Adipocyte (in vitro differentiated cells): ENCODE data around the gene CUL3.
"Not testable (repeated sequence)": the region's sequence is repeated elsewhere in the genome, so short reads cannot be mapped to it uniquely, and the experiment has no call there.

ENCODE experiments used
- DNase-seq: peaks from one replicate; pipeline ENCODE4 v3.0.0-alpha.2; 2015; ENCODE audit warnings: low read depth
- H3K27me3 ChIP-seq: replicated peaks from 2 replicates; pipeline ENCODE4 v1.7.0; 2013; ENCODE audit warnings: mild to moderate bottlenecking, low read length, moderate library complexity; ENCODE audit not compliant: control insufficient read depth, insufficient read depth
- H3K36me3 ChIP-seq: 2 replicates; pipeline ENCODE4 v1.7.0; 2013; ENCODE audit warnings: low read length, mild to moderate bottlenecking, moderate library complexity; ENCODE audit not compliant: control insufficient read depth, insufficient read depth, severe bottlenecking
- H3K4me1 ChIP-seq: 2 replicates; pipeline ENCODE4 v1.7.0; 2013; ENCODE audit warnings: mild to moderate bottlenecking, low read length, moderate library complexity; ENCODE audit not compliant: control insufficient read depth, insufficient read depth
- H3K4me3 ChIP-seq: 2 replicates; pipeline ENCODE4 v1.7.0; 2013; ENCODE audit warnings: mild to moderate bottlenecking, low read length, moderate library complexity
- H3K9ac ChIP-seq: 2 replicates; pipeline ENCODE4 v1.7.0; 2013; ENCODE audit warnings: mild to moderate bottlenecking, low read length, moderate library complexity
- H3K9me3 ChIP-seq: 2 replicates; pipeline ENCODE4 v1.7.0; 2013; ENCODE audit warnings: mild to moderate bottlenecking, low read length, moderate library complexity; ENCODE audit not compliant: control insufficient read depth

CUL3 gene

GRCh38 chr2:224532441-224532840 lies 52.7 kb downstream of the CUL3 start:
- H3K9ac ChIP-seq = no peak overlapping the region
- DNase-seq = no peak
- no peaks in the 10 kb centered on the region for H3K9me3 ChIP-seq
- H3K27me3 ChIP-seq = no peaks in the 10 kb centered on the region
- no peaks in the 10 kb centered on the region for H3K4me1 ChIP-seq
- no peak overlapping the region for H3K4me3 ChIP-seq
- peaks cover 12% of the 10 kb centered on the region for H3K36me3 ChIP-seq

DNA sequence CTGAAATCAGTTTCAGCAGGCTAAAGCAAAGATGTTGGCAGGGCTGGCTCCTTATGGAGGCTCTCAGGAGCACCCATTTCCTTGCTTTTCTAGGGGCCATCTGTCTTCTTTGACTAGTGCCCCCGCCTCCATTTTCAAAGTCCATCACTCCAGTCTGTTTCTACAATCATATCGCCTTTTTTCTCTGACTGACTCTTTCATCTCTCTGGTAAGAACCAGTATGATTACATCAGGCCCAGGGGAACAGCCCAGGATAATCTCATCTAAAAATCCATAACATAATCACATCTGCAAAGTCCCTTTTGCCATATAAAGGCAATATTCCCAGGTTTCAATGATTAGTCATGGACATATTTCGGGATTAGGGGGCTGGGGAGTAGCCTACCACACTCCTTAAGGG lies 57.0 kb downstream of the CUL3 start:
- no peak for DNase-seq
- no peak overlapping the region for H3K9ac ChIP-seq
- H3K4me1 ChIP-seq = peaks cover 18% of the 10 kb centered on the region
- no peaks in the 10 kb centered on the region for H3K27me3 ChIP-seq
- no peak overlapping the region for H3K4me3 ChIP-seq
- H3K9me3 ChIP-seq = no peaks in the 10 kb centered on the region
- peaks cover 6% of the 10 kb centered on the region for H3K36me3 ChIP-seq

- no peak for DNase-seq
- Histone ChIP-seq H3K27me3 (no peaks in the 10 kb centered on the region), H3K9me3 (no peaks in the 10 kb centered on the region), H3K36me3 (peaks cover 2% of the 10 kb centered on the region), H3K4me3 (no peak overlapping the region), H3K9ac (no peak overlapping the region), H3K4me1 (peaks cover 26% of the 10 kb centered on the region)
Observed at GRCh38 chr2:224525774-224526173, 59.4 kb downstream of the CUL3 start.

DNA sequence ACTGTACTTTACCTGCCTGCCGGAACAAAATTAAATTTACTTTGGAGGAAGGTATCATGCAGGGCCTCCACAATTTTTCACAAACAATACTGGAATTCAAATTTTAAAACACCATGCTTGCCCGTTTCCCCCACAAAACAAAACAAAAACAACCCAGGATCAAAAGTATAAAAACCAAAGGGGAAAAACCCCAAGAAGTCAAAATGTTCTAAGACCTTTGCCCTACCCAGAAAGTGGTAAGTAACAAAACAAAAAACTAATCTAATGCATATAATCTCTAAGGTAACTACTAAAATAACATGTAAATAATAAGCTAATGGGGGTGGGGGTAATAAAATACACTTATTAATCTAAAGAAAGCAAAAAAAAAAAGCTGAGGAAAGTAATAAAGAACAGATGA lies 60.5 kb downstream of the CUL3 start:
- Histone ChIP-seq H3K4me3 (no peak overlapping the region), H3K27me3 (no peaks in the 10 kb centered on the region), H3K9me3 (no peaks in the 10 kb centered on the region), H3K9ac (no peak overlapping the region), H3K36me3 (no peaks in the 10 kb centered on the region), H3K4me1 (peaks cover 37% of the 10 kb centered on the region)
- no peak for DNase-seq

GRCh38 chr2:224523626-224524577 lies 61.3 kb downstream of the CUL3 start:
- Histone ChIP-seq H3K9me3 (no peaks in the 10 kb centered on the region), H3K36me3 (no peaks in the 10 kb centered on the region), H3K4me3 (no peak overlapping the region), H3K4me1 (peaks cover 43% of the 10 kb centered on the region), H3K9ac (no peak overlapping the region), H3K27me3 (no peaks in the 10 kb centered on the region)
- DNase-seq = no peak

DNA sequence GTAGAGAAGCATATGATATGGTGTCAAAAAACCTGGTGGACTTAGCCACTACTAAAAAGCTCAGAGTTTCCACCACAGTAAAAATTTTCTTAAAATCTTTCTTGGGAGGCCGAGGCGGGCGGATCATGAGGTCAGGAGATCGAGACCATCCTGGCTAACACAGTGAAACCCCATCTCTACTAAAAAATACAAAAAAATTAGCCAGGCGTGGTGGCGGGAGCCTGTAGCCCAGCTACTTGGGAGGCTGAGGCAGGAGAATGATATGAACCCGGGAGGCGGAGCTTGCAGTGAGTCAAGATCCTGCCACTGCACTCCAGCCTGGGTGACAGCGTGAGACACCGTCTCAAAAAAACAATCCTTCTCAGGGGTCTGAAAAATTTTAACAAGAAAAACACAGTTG lies 62.7 kb downstream of the CUL3 start:
- DNase-seq, H3K36me3 ChIP-seq, H3K9me3 ChIP-seq, H3K9ac ChIP-seq, H3K27me3 ChIP-seq, H3K4me3 ChIP-seq: not testable (repeated sequence)
- H3K4me1 ChIP-seq = peaks cover 58% of the 10 kb centered on the region

- H3K4me1 ChIP-seq = peaks cover 55% of the 10 kb centered on the region
- DNase-seq = peak; percentile 77
- no peak overlapping the region for H3K4me3 ChIP-seq
- H3K9me3 ChIP-seq = no peaks in the 10 kb centered on the region
- H3K9ac ChIP-seq = peak overlapping the region; percentile 22
- H3K36me3 ChIP-seq = peaks cover 3% of the 10 kb centered on the region
- H3K27me3 ChIP-seq = no peaks in the 10 kb centered on the region
Observed at GRCh38 chr2:224520064-224520463, 65.1 kb downstream of the CUL3 start.

DNA sequence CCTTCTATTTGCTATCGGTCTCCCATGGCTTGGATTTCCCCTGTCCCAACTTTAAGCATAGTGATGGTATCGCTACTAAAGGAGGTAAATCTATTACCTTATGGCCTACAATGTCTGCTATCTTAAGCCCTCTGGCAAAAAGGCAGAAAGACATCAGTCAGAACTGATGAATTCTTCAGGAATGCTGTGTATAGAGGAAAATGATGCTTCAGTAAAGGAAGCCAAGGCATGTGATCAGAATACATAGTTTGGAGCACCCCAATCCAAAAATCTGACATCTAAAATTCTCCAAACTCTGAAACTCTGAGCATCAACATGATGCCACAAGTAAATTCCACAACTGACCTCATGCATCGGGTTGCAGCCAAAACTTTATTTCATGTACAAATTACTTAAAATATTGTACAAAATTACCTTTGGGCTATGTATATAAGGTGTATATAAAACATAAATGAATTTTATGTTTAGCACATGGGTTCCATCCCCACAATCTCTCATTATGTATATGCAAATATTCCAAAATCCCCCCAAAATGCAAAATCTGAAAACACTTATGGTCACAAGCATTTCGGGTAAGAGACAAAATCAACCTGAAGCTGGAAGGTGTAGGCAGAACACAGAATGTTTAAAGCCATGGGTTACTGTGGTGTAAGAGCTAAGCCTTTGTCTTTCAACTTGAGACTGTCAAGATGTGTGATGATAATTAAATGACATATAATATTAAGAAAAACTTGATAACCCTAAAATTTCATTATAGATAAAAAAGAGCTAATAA lies 66.2 kb downstream of the CUL3 start:
- peak; percentile 76 for DNase-seq
- Histone ChIP-seq H3K4me3 (no peak overlapping the region), H3K9ac (no peak overlapping the region), H3K27me3 (no peaks in the 10 kb centered on the region), H3K4me1 (peaks cover 49% of the 10 kb centered on the region), H3K36me3 (peaks cover 3% of the 10 kb centered on the region), H3K9me3 (no peaks in the 10 kb centered on the region)

DNA sequence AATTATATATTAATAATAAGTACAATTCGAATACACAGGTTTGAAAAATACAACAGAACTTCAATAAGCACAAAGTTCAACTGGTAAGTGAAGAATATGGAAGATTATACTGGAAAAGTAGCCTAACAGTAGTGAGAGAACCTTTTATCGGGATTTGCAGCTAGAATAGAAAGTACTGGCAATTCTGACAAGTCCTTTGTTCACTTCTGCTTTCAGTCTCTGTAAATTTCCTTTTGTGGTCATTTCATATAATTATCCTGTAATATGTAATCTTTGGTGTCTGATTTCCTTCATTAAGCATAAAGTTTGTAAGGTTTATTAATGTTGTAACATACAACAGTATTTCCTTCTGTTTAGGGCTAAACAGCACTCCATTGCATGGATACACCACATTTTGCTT lies 67.2 kb downstream of the CUL3 start:
- Histone ChIP-seq H3K36me3 (peaks cover 6% of the 10 kb centered on the region), H3K9ac (no peak overlapping the region), H3K27me3 (no peaks in the 10 kb centered on the region), H3K9me3 (no peaks in the 10 kb centered on the region), H3K4me3 (no peak overlapping the region), H3K4me1 (peaks cover 51% of the 10 kb centered on the region)
- DNase-seq = no peak

DNA sequence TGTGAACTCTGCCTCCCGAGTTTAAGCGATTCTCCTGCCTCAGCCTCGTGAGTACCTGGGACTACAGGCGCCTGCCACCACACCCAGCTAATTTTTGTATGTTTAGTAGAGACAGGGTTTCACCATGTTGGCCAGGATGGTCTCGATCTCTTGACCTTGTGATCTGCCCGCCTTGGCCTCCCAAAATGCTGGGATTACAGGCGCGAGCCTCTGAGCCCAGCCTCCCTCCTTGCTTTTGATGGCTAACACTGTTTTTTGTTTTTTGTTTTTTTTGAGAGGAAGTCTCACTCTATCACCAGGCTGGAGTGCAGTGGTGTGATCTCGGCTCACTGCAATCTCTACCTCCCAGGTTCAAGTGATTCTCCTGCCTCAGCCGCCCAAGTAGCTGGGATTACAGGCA lies 68.8 kb downstream of the CUL3 start:
- not testable (repeated sequence) for DNase-seq, H3K9ac ChIP-seq, H3K9me3 ChIP-seq, H3K27me3 ChIP-seq, H3K4me3 ChIP-seq
- H3K4me1 ChIP-seq = peaks cover 51% of the 10 kb centered on the region
- H3K36me3 ChIP-seq = peaks cover 14% of the 10 kb centered on the region

DNA sequence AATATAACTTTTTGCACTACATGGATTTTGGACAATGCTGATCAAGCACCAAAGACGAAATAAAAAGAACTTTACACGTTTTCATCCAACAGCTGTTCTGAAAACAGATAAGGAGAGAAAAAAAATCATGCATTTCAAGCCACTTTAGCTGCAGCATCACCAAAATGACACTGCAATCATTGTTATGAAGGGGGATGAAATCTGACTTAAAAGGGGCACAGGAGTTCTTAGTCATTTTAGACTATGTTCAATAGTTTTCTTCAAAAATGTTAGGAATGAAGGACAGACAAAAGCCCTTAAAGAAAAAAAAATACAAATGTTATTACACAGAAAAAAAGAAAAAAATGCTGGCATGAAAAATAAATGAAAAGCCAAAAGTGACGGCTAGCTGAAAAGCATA lies 71.2 kb downstream of the CUL3 start:
- Histone ChIP-seq H3K4me1 (peaks cover 31% of the 10 kb centered on the region), H3K4me3 (peak overlapping the region; percentile 8), H3K9ac (no peak overlapping the region), H3K9me3 (no peaks in the 10 kb centered on the region), H3K36me3 (peaks cover 18% of the 10 kb centered on the region), H3K27me3 (no peaks in the 10 kb centered on the region)
- peak; percentile 18 for DNase-seq
